IMR-90 (cell line): Measurements from ENCODE around the gene ZNF646. TPM values are rescaled to one million over a fixed set of nuclear protein-coding genes. Genes with fewer than 3 reads are reported as not detected.

Experiments used
- ATAC-seq: fragments of 200-7000 bp; cut with Tn5 transposase; 2 replicates; pipeline ENCODE4 v1.9.1; 2020; ENCODE audit warnings: low read depth, mild to moderate bottlenecking, moderate library complexity
- BruUV-seq: library from RNA; stranded (reverse); fragments of 400-500 nt; replicated peaks from 2 replicates; lab custom pipeline; 2021; lab: Mats Ljungman, UMichigan
- CTCF ChIA-PET: fragments of 300-600 bp; formaldehyde crosslinking; extraction: SDS; loops from one replicate; lab custom pipeline; 2021; ENCODE audit warnings: antibody characterized with exemption; lab: Yijun Ruan, JAX
- POLR2A ChIA-PET: fragments of 300-600 bp; sonication (Branson Sonifier 250); formaldehyde crosslinking; loops from one replicate; lab custom pipeline; 2022; ENCODE audit warnings: antibody characterized with exemption; ENCODE audit not compliant: unreplicated experiment; lab: Charles Lee
- DNase-seq: peaks from one replicate; pipeline ENCODE4 v3.0.0; 2013
- H2AFZ ChIP-seq: replicated peaks from 2 replicates; pipeline ENCODE3; 2013; ENCODE audit warnings: low read length, mild to moderate bottlenecking; ENCODE audit not compliant: poor library complexity
- H2AK5ac ChIP-seq: 2 replicates; pipeline ENCODE4 v1.6.1; 2013; ENCODE audit warnings: low read depth, low read length, inconsistent platforms
- H2AK9ac ChIP-seq: replicated peaks from 2 replicates; pipeline ENCODE3; 2013; ENCODE audit warnings: mild to moderate bottlenecking, low read depth, low read length, moderate library complexity; ENCODE audit not compliant: poor library complexity
- H2BK120ac ChIP-seq: 2 replicates; pipeline ENCODE4 v1.6.1; 2013; ENCODE audit warnings: low read depth, low read length, inconsistent platforms
- H2BK15ac ChIP-seq: 3 replicates; pipeline ENCODE4 v1.6.1; 2013; ENCODE audit warnings: low read depth, low read length, inconsistent platforms
- H2BK20ac ChIP-seq: 2 replicates; pipeline ENCODE4 v1.6.1; 2013; ENCODE audit warnings: low read depth, mild to moderate bottlenecking, inconsistent platforms, low read length, moderate library complexity
- H2BK5ac ChIP-seq: 2 replicates; pipeline ENCODE4 v1.6.1; 2013; ENCODE audit warnings: mild to moderate bottlenecking, low read depth, low read length, inconsistent platforms; ENCODE audit not compliant: poor library complexity, severe bottlenecking
- H3K14ac ChIP-seq: replicated peaks from 2 replicates; pipeline ENCODE4 v1.6.1; 2013; ENCODE audit warnings: low read depth, low read length, inconsistent platforms
- H3K18ac ChIP-seq: 2 replicates; pipeline ENCODE4 v1.6.1; 2013; ENCODE audit warnings: low read depth, low read length, control low read depth
- H3K23ac ChIP-seq: 2 replicates; pipeline ENCODE4 v1.6.1; 2013; ENCODE audit warnings: low read depth, low read length, inconsistent platforms
- H3K27ac ChIP-seq: 2 replicates; pipeline ENCODE4 v1.5.1; 2013; ENCODE audit warnings: mild to moderate bottlenecking, control low read depth, low read length; ENCODE audit not compliant: insufficient read depth
- H3K27me3 ChIP-seq: 2 replicates; pipeline ENCODE4 v1.6.1; 2013; ENCODE audit warnings: low read length; ENCODE audit not compliant: control insufficient read depth, insufficient read depth
- H3K36me3 ChIP-seq: 2 replicates; pipeline ENCODE4 v1.6.1; 2013; ENCODE audit warnings: low read length, mixed read lengths; ENCODE audit not compliant: control insufficient read depth, insufficient read depth
- H3K4ac ChIP-seq: 2 replicates; pipeline ENCODE4 v1.6.1; 2013; ENCODE audit warnings: low read depth, low read length, inconsistent platforms
- H3K4me1 ChIP-seq: 2 replicates; pipeline ENCODE4 v1.6.1; 2013; ENCODE audit warnings: low read length, mixed read lengths; ENCODE audit not compliant: control insufficient read depth, insufficient read depth
- H3K4me2 ChIP-seq: 2 replicates; pipeline ENCODE4 v1.6.1; 2013; ENCODE audit warnings: low read depth, mild to moderate bottlenecking, control low read depth, low read length, moderate library complexity
- H3K4me3 ChIP-seq: 2 replicates; pipeline ENCODE4 v1.5.1; 2013; ENCODE audit warnings: low read depth, mild to moderate bottlenecking, control low read depth, low read length, moderate library complexity; ENCODE audit not compliant: insufficient read depth
- H3K56ac ChIP-seq: 2 replicates; pipeline ENCODE4 v1.6.1; 2013; ENCODE audit warnings: low read length, inconsistent platforms; ENCODE audit not compliant: insufficient read depth; ENCODE audit errors: extremely low read depth
- H3K79me1 ChIP-seq, 2 experiments: 2 replicates each; pipeline ENCODE4 v1.6.1; 2013; ENCODE audit warnings: low read length in 2 of 2, inconsistent platforms in 1 of 2, low read depth in 1 of 2
- H3K9ac ChIP-seq: 2 replicates; pipeline ENCODE4 v1.6.1; 2013; ENCODE audit warnings: low read depth, low read length, control low read depth
- H3K9me1 ChIP-seq: 2 replicates; pipeline ENCODE4 v1.6.1; 2013; ENCODE audit warnings: low read length, inconsistent platforms; ENCODE audit not compliant: insufficient read depth
- H3K9me3 ChIP-seq: 2 replicates; pipeline ENCODE4 v1.6.1; 2013; ENCODE audit warnings: low read length; ENCODE audit not compliant: control insufficient read depth, insufficient read depth
- H4K20me1 ChIP-seq: 2 replicates; pipeline ENCODE4 v1.6.1; 2013; ENCODE audit warnings: low read length, inconsistent platforms; ENCODE audit not compliant: insufficient read depth
- H4K5ac ChIP-seq: 2 replicates; pipeline ENCODE4 v1.6.1; 2013; ENCODE audit warnings: mild to moderate bottlenecking, low read depth, low read length, control low read depth
- H4K8ac ChIP-seq, 2 experiments: 2 replicates each; pipeline ENCODE4 v1.6.1; 2013; ENCODE audit warnings: low read depth in 2 of 2, low read length in 2 of 2, control low read depth in 1 of 2, inconsistent platforms in 1 of 2
- H4K91ac ChIP-seq: 2 replicates; pipeline ENCODE4 v1.6.1; 2013; ENCODE audit warnings: low read depth, low read length, inconsistent platforms; ENCODE audit not compliant: insufficient read depth
- BHLHE40 ChIP-seq: fragments of 150-350 bp; IDR thresholded peaks from 2 replicates; pipeline ENCODE4 v1.6.1; 2016; ENCODE audit warnings: mild to moderate bottlenecking, low read depth, low read length
- CEBPB ChIP-seq: IDR thresholded peaks from 2 replicates; pipeline ENCODE4 v1.6.1; 2012; ENCODE audit warnings: low read depth, low read length, improper control_type of control experiment
- CHD1 ChIP-seq: IDR thresholded peaks from 2 replicates; pipeline ENCODE4 v1.6.1; 2012; ENCODE audit warnings: low read depth, low read length, improper control_type of control experiment
- ELK1 ChIP-seq: fragments of 150-350 bp; IDR thresholded peaks from 2 replicates; pipeline ENCODE4 v1.6.1; 2016; ENCODE audit warnings: low read depth, mild to moderate bottlenecking, low read length, moderate library complexity, borderline replicate concordance
- FOS ChIP-seq: fragments of 150-350 bp; IDR thresholded peaks from 2 replicates; pipeline ENCODE4 v1.6.1; 2016; ENCODE audit warnings: low read depth, low read length
- MAFK ChIP-seq: IDR thresholded peaks from 2 replicates; pipeline ENCODE4 v1.6.1; 2012; ENCODE audit warnings: low read depth, low read length, improper control_type of control experiment
- MAZ ChIP-seq: IDR thresholded peaks from 2 replicates; pipeline ENCODE4 v1.6.1; 2012; ENCODE audit warnings: low read depth, mild to moderate bottlenecking, low read length, improper control_type of control experiment, moderate library complexity, borderline replicate concordance
- MXI1 ChIP-seq: IDR thresholded peaks from 2 replicates; pipeline ENCODE4 v1.6.1; 2012; ENCODE audit warnings: low read depth, mild to moderate bottlenecking, low read length, moderate library complexity, borderline replicate concordance
- NFE2L2 ChIP-seq: fragments of 150-350 bp; IDR thresholded peaks from 2 replicates; pipeline ENCODE4 v1.6.1; 2016; ENCODE audit warnings: low read depth, mild to moderate bottlenecking, low read length
- POLR2A ChIP-seq: IDR thresholded peaks from 2 replicates; pipeline ENCODE4 v1.6.1; 2012; ENCODE audit warnings: mild to moderate bottlenecking, low read depth, low read length
- RAD21 ChIP-seq: IDR thresholded peaks from 2 replicates; pipeline ENCODE4 v1.6.1; 2012; ENCODE audit warnings: low read length, improper control_type of control experiment
- RFX5 ChIP-seq: IDR thresholded peaks from 2 replicates; pipeline ENCODE4 v1.8.0; 2012; ENCODE audit warnings: low read depth, mild to moderate bottlenecking, low read length, moderate library complexity
- SMC3 ChIP-seq: fragments of 150-350 bp; IDR thresholded peaks from 2 replicates; pipeline ENCODE4 v1.6.1; 2016; ENCODE audit warnings: low read depth, mild to moderate bottlenecking, antibody characterized with exemption, low read length, moderate library complexity
- USF2 ChIP-seq: fragments of 150-350 bp; IDR thresholded peaks from 2 replicates; pipeline ENCODE4 v1.6.1; 2017; ENCODE audit warnings: mild to moderate bottlenecking, antibody characterized with exemption, low read length, low read depth
- WGBS, 2 experiments: methylation state at CpG; one replicate each; pipeline versions ENCODE4 v1.1.5 to v1.1.7; 2013; ENCODE audit warnings: missing lambda C conversion rate in 2 of 2; ENCODE audit not compliant: insufficient read length in 1 of 2; ENCODE audit errors: extremely low coverage in 2 of 2; 5-methylcytosine and 5-hydroxymethylcytosine counted together
- dilution Hi-C: fragments of 300-500 bp; cut with HindIII; formaldehyde crosslinking; loops from one replicate; pipeline ENCODE4 v1.14.3; 2018; ENCODE audit warnings: low sequenced_read_pairs; ENCODE audit not compliant: unreplicated experiment
- in situ Hi-C: fragments of 300-500 bp; cut with MboI; formaldehyde crosslinking; loops from 3 replicates; pipeline ENCODE4 v1.14.3; 2019; ENCODE audit warnings: low sequenced_read_pairs, inconsistent platforms, mixed read lengths
- intact Hi-C: fragments of 100-400 bp; cut with micrococcal nuclease; formaldehyde crosslinking; loops from 2 replicates; pipeline ENCODE4 v1.10.0; 2022
- polyA plus RNA-seq, 3 experiments: library from polyadenylated mRNA; depleted of rRNA; stranded (reverse); fragments of >200 nt; gene quantifications; 2 replicates each; pipeline ENCODE4 v1.2.3, GENCODE V29; 2012; ENCODE audit warnings: low replicate concordance in 1 of 3
- total RNA-seq: library from RNA; depleted of rRNA; stranded (reverse); fragments of >200 nt; gene quantifications from 2 replicates; pipeline ENCODE4 v1.2.3, GENCODE V29; 2012
- TF ChIP-seq, protein P1 (sequence below): conservative IDR thresholded peaks from 2 replicates; pipeline ENCODE4 v1.5.1; 2012; ENCODE audit warnings: mild to moderate bottlenecking, low read depth, low read length, improper control_type of control experiment

Gene ZNF646
- total and polyA plus RNA-seq, 2 of the 4 experiments (the other 2 are of a cell fraction), result 4.9 to 6.8 TPM

- in situ Hi-C loops (no loop called here), dilution Hi-C loops (no loop called here), intact Hi-C loops (no loop called here)
- no peaks in the 10 kb centered on the region for H4K20me1 ChIP-seq
- no peak overlapping the region for H4K5ac ChIP-seq
- H3K9me1 ChIP-seq, result 0 out of 2 replicates have a peak, but pooled peaks cover 3% of the 10 kb centered on the region
- H2BK15ac ChIP-seq, result no peak overlapping the region
- H3K9me3 ChIP-seq, result no peaks in the 10 kb centered on the region
- H2AK5ac ChIP-seq, result no peak overlapping the region
- H3K4me2 ChIP-seq, result no peak overlapping the region
- no peaks in the 10 kb centered on the region for H3K27me3 ChIP-seq
- peaks cover 37% of the 10 kb centered on the region for H3K36me3 ChIP-seq
- no peak overlapping the region for H3K14ac ChIP-seq
- no peak overlapping the region for H3K56ac ChIP-seq
- no peak overlapping the region for H4K91ac ChIP-seq
- no peak for TF ChIP-seq RAD21
- no peak for TF ChIP-seq MXI1
- no peak for TF ChIP-seq BHLHE40
- no peak for TF ChIP-seq CHD1
- no peak for TF ChIP-seq NFE2L2
- no peak for TF ChIP-seq ELK1
- no peak for TF ChIP-seq SMC3
- TF ChIP-seq RFX5, result no peak
- no peak for TF ChIP-seq FOS
- TF ChIP-seq MAZ, result no peak
- TF ChIP-seq POLR2A, result no peak
- no peak for TF ChIP-seq MAFK
- TF ChIP-seq, protein P1, sequence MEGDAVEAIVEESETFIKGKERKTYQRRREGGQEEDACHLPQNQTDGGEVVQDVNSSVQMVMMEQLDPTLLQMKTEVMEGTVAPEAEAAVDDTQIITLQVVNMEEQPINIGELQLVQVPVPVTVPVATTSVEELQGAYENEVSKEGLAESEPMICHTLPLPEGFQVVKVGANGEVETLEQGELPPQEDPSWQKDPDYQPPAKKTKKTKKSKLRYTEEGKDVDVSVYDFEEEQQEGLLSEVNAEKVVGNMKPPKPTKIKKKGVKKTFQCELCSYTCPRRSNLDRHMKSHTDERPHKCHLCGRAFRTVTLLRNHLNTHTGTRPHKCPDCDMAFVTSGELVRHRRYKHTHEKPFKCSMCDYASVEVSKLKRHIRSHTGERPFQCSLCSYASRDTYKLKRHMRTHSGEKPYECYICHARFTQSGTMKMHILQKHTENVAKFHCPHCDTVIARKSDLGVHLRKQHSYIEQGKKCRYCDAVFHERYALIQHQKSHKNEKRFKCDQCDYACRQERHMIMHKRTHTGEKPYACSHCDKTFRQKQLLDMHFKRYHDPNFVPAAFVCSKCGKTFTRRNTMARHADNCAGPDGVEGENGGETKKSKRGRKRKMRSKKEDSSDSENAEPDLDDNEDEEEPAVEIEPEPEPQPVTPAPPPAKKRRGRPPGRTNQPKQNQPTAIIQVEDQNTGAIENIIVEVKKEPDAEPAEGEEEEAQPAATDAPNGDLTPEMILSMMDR, result no peak
- no peak for TF ChIP-seq USF2
- TF ChIP-seq CEBPB, result no peak
- no peak for DNase-seq
- no peak overlapping the region for H2AK9ac ChIP-seq
- WGBS, 2 experiments, result 86% methylated on average over 4 of the region's 14 CpGs; no CpG with 5 or more reads in 1 of the 2 experiments
- ATAC-seq, result no peak
- H2BK120ac ChIP-seq, result no peak overlapping the region
- ChIA-PET CTCF (interaction anchor here (1.5 kb wide), 1 partner anchor 13 kb away, joined by 4 read pairs; no protein-coding TSS in a partner anchor), POLR2A (interaction anchor here (0.6 kb wide), 1 partner anchor 11 kb away, joined by 4 read pairs; the partner anchor contains the start of gene KAT8)
- H2BK5ac ChIP-seq, result no peak overlapping the region
- no peak overlapping the region for H4K8ac ChIP-seq
- H3K27ac ChIP-seq, result no peak overlapping the region
- H2AFZ ChIP-seq, result no peak overlapping the region
- H3K4me1 ChIP-seq, result no peaks in the 10 kb centered on the region
- no peak overlapping the region for H3K18ac ChIP-seq
- no peaks in the 10 kb centered on the region; a peak in 1 of 4 replicates for H3K79me1 ChIP-seq
- no peak overlapping the region for H3K9ac ChIP-seq
- H3K23ac ChIP-seq, result no peak overlapping the region
- no peak overlapping the region for H3K4me3 ChIP-seq
- no TSS peak for BruUV-seq
- H2BK20ac ChIP-seq, result no peak overlapping the region
- no peak overlapping the region for H3K4ac ChIP-seq
Observed at GRCh38 chr16:31128711-31129567, 54.7 kb downstream of the ZNF646 start.
